C4-2B (cell line): ENCODE data around the gene GGNBP2.

Experiments
- ZFX ChIP-seq: fragments of 450-650 bp; IDR thresholded peaks from 2 replicates; pipeline ENCODE4 v1.6.1; 2017
- TF ChIP-seq, protein P1 (sequence below): fragments of 450-650 bp; conservative IDR thresholded peaks from 2 replicates; pipeline ENCODE4 v1.5.1; 2017; ENCODE audit warnings: mild to moderate bottlenecking

DNA sequence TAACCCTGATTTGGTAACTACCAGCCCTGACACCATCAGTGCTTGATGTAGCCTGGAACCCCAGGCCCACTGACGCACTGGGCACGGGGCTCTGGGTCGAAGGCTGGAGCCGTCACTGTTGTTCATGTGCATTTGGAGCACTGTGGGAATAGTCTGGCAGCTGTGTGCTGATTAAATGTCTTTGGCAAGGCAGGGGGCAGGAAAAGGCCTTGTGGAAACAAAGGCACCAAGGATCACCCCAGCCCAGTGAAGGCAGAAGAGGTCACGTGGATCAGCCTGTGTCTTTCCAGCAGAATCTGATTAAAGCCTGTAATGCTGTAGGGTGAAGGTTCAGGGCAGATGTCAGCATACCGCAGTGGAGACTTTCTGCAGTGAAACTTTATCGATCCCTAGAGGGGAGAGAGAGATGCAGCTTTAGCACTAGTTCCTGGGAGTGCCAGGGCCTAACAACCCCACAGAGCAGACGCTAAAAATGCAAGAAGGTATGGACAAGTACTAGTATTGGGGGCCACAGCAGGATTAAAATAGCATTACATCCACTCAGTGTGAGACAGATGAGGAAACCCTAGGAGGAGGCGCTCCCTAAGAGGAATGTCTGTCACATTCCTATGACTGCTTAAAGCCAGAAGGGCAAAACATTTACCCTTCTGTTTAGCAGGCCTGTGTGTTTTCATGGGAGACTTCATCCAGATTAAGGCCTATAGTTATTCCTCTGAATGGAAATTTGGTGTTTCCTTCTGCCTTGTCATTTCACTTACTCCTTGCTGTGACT, 48.5 kb upstream of the GGNBP2 start:
- TF ChIP-seq, protein P1, sequence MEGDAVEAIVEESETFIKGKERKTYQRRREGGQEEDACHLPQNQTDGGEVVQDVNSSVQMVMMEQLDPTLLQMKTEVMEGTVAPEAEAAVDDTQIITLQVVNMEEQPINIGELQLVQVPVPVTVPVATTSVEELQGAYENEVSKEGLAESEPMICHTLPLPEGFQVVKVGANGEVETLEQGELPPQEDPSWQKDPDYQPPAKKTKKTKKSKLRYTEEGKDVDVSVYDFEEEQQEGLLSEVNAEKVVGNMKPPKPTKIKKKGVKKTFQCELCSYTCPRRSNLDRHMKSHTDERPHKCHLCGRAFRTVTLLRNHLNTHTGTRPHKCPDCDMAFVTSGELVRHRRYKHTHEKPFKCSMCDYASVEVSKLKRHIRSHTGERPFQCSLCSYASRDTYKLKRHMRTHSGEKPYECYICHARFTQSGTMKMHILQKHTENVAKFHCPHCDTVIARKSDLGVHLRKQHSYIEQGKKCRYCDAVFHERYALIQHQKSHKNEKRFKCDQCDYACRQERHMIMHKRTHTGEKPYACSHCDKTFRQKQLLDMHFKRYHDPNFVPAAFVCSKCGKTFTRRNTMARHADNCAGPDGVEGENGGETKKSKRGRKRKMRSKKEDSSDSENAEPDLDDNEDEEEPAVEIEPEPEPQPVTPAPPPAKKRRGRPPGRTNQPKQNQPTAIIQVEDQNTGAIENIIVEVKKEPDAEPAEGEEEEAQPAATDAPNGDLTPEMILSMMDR: no peak
- TF ChIP-seq ZFX: no peak
